M059J (cell line): ENCODE results near the gene CDHR1. TPM values are rescaled to one million over a fixed set of nuclear protein-coding genes. Genes with fewer than 3 reads are reported as not detected.

ENCODE experiments used
- DNase-seq: peaks from one replicate; pipeline ENCODE4 v3.0.0-alpha.2; 2012; ENCODE audit warnings: low read depth
- total RNA-seq: library from RNA; depleted of rRNA; stranded (reverse); fragments of >200 nt; shearing (Covaris generic); gene quantifications from 2 replicates; pipeline ENCODE4 v1.2.3, GENCODE V29; 2014

The CDHR1 gene
- total RNA-seq, 1 experiment from 2014 or later, result not detected

- no peak for DNase-seq
Observed at GRCh38 chr10:84200537-84201243, 6.4 kb downstream of the CDHR1 start.

GRCh38 chr10:84201244-84201606 is 6.9 kb downstream of the CDHR1 start:
- no peak for DNase-seq

GRCh38 chr10:84201682-84202081 is 7.3 kb downstream of the CDHR1 start:
- DNase-seq, result no peak

GRCh38 chr10:84202349-84202748 is 8.0 kb downstream of the CDHR1 start:
- no peak for DNase-seq

- DNase-seq, result no peak
Observed at GRCh38 chr10:84204122-84204521, 9.8 kb downstream of the CDHR1 start.

- DNase-seq, result no peak
Observed at GRCh38 chr10:84204610-84205009, 10.3 kb downstream of the CDHR1 start.

- DNase-seq, result peak; percentile 24
Observed at GRCh38 chr10:84205049-84205852, 10.9 kb downstream of the CDHR1 start.

GRCh38 chr10:84205853-84206525 is 11.7 kb downstream of the CDHR1 start:
- no peak for DNase-seq

- DNase-seq, result no peak
Observed at GRCh38 chr10:84208023-84208422, 13.7 kb downstream of the CDHR1 start.

- DNase-seq, result no peak
Observed at GRCh38 chr10:84211566-84211965, 17.2 kb downstream of the CDHR1 start.

GRCh38 chr10:84212014-84212413 is 17.7 kb downstream of the CDHR1 start:
- DNase-seq, result no peak

- DNase-seq, result no peak
Observed at GRCh38 chr10:84213076-84213475, 18.7 kb downstream of the CDHR1 start.

GRCh38 chr10:84214046-84214572 is 19.8 kb downstream of the CDHR1 start:
- DNase-seq, result no peak

GRCh38 chr10:84214612-84215235 is 20.4 kb downstream of the CDHR1 start:
- DNase-seq, result no peak

GRCh38 chr10:84216834-84217233 is 22.5 kb downstream of the CDHR1 start:
- no peak for DNase-seq

- no peak for DNase-seq
Observed at GRCh38 chr10:84217746-84218145, 23.4 kb downstream of the CDHR1 start.

GRCh38 chr10:84221916-84222315 is 27.6 kb downstream of the CDHR1 start:
- DNase-seq, result no peak

GRCh38 chr10:84224411-84225028 is 30.2 kb downstream of the CDHR1 start:
- DNase-seq, result no peak

- DNase-seq, result no peak
Observed at GRCh38 chr10:84225427-84226173, 31.3 kb downstream of the CDHR1 start, which contains the start of gene LRIT2. TSS of gene LRIT2 (minus strand) at chr10:84225544. CDS start at chr10:84225520, 24 bp downstream.

GRCh38 chr10:84226616-84227015 is 32.3 kb downstream of the CDHR1 start:
- DNase-seq, result no peak

- DNase-seq, result no peak
Observed at GRCh38 chr10:84227810-84228209, 33.5 kb downstream of the CDHR1 start.
